GM18868 (cell line): Measurements from ENCODE around the gene UBE2H.
A peak's percentile ranks its signal among the peaks of the same experiment; 100 is the strongest.
"Not testable (repeated sequence)": the region's sequence is repeated elsewhere in the genome, so short reads cannot be mapped to it uniquely, and the experiment has no call there.

Experiments used
- ATAC-seq: cut with Tn5 transposase; IDR thresholded peaks from one replicate; pipeline ENCODE4 v1.9.1; 2021; ENCODE audit warnings: mild to moderate bottlenecking, moderate library complexity; ENCODE audit not compliant: unreplicated experiment

Gene UBE2H

DNA sequence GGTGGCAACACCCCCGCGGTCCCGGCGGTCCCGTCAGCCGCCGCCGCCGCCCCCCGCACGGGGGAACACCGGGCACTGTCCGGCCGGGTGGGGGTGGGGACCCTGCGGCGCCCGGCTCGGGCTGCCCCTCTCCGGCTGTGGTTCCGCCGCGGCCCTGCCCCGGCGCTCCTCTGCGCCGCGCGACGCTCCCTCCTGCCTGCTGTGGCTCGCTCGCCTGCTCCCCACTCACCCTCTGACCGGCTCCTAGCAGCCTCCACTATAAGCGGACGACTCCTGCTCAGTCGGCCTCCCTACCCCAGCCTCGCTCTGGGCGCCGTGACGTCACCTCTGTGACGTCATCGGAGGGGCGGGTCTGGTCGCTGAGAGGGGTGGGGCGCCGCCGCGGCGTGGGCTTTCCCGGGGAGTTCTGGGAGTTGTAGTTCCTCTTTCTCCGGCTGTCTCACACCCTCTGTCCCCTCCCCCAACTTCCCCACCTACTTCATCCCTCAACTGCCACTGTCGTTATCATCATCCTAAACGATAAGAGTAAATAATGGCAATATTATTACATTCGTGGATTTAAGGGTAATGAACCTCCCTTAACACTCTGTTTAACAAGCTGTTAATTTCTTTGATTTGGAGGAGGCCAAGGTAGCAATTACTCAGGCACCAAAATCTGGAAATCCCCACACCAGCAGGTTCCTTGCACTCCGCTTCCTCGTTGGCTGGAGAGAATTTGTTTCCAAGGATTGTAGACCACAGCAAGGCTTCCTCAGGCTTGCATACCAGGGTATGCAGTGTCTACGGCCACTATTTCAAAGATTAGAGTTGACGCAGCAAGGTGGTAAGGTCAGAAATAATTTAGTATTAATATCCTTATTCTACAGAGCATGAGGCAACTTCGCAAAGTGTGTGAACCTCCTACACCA lies at the start of gene UBE2H:
Gene UBE2H (minus strand): TSS at position 308 of the 908 bp plus-strand sequence. CDS start 405 bp downstream, outside the sequence.
- peak; percentile 65 for ATAC-seq

- ATAC-seq = no peak
These were observed 45.7 kb upstream of the UBE2H start for GRCh38 chr7:129998446-129998845.

DNA sequence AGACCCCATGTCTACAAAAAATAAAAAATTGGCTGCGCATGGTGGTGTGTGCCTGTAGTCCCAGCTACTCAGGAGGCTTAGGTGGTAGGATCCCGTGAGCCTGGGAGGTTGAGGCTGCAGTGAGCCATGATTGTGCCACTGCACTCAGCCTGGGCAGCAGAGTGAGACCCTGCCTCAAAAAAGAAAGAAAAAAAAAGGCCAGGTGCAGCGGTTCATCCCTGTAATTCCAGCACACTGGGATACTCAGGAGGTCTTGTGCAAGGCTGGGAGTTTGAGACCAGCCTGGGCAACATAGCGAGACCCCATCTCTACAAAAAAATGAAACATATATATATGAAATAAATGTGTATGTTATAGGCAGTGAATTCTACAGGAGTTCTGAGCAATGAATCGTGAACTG lies 44.5 kb upstream of the UBE2H start:
- ATAC-seq = no peak

- ATAC-seq = no peak
These were observed 40.5 kb upstream of the UBE2H start for GRCh38 chr7:129993275-129993674.

- no peak for ATAC-seq
These were observed 37.8 kb upstream of the UBE2H start for GRCh38 chr7:129990403-129991192.

GRCh38 chr7:129989466-129989865 lies 36.7 kb upstream of the UBE2H start:
- peak; percentile 77 for ATAC-seq

DNA sequence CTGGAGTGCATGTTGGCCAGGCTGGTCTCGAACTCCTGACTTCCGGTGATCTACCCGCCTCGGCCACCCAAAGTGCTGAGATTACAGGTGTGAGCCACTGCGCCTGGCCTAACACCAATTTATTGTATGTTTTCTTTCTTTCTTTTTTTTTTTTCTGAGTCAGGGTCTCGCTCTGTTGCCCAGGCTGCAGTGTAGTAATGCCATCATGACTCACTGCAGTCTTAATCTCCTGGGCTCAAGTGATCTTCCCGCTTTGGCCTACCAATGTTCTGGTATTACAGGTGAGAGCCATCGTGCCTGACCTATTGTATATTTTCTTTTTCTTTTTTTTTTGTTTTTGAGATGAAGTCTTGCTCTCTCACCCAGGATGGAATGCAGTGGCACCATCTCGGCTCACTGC lies 33.8 kb upstream of the UBE2H start:
- ATAC-seq = no peak

- no peak for ATAC-seq
These were observed 27.9 kb upstream of the UBE2H start for GRCh38 chr7:129980667-129981066.

- no peak for ATAC-seq
These were observed 22.5 kb upstream of the UBE2H start for GRCh38 chr7:129975309-129975708.

GRCh38 chr7:129970816-129971215 lies 18.1 kb upstream of the UBE2H start:
- ATAC-seq = no peak

- no peak for ATAC-seq
These were observed 17.2 kb upstream of the UBE2H start for GRCh38 chr7:129969881-129970446.

DNA sequence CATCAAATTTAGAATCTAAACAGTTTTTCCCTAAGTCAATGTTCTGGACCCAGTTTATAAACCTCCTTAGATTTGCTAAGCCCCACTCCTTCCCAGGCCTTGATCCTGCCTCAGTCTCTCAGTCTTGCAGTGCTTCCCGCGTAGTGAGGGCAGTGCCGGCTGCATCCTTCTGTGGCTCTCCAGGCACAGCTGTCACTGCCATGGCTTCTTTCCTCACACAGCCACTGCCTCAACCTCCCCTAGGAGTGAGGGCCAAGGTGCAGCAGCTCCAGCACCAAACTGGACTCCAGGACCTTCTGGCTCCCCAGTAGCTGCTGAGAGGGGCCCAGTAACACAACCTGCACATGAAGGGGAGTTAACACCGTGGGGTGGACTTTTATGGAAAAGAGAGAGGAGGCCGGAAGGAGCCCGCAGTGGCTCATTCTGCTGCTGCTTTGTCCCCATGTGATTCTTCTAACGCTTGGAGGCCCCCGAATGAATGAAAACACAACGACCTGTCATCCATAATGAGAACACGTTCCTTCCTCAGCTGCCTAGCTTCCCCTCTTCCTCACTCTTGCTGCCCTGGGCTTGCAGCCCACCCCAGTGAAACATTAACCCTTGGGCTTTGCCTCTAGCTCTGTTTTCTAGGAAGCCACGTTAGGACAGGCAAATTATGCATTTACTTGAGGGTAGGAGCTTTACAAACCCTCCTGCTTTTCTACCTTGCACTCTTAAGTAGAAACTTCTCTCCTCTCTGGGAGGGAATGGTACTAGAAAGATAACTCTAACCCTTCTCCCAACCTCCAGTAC lies 16.0 kb upstream of the UBE2H start:
- ATAC-seq = no peak

DNA sequence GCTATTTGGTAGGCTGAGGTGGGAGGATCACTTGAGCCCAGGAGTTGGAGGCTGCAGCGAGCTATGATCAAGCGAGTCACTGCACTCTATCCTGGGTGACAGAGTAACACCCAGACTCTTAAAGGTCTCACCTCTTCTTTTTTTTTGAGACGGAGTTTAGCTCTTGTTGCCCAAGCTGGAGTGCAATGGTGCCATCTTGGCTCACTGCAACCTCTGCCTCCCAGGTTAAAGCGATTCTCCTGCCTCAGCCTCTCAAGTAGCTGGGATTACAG lies 7.4 kb upstream of the UBE2H start:
- not testable (repeated sequence) for ATAC-seq

DNA sequence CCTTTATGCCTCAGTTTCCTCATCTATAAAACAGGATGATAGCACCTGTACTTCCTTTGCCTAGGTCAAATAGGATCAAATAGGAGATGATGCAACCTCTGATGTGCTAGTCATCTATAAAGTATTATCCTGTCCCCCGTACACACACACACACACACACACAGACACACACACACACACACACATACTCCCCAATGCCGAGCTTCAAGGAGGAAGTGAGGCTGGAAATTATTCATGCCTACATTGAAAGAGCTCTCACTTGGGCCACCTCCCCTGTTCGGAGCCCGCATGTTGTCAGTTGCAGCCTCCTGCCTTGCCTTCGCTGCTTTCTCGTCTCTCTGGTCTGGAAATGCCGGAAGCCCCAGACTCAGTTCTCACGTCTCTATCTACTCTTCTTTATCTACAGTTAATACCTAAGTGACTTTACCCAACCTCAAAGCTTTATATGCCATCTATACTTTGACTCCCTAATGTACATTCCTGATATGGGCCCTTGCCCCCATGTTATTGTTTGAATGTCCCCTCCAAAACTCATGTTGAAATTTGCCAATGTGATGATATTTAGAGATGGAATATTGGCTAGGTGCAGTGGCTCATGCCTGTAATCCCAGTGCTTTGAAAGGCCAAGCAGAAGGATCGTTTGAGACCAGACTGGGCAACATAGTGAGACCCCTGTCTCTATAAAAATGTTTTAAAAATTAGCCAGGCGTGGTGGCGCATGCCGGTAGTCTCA lies 6.9 kb upstream of the UBE2H start:
- no peak for ATAC-seq

- no peak for ATAC-seq
These were observed 6.1 kb upstream of the UBE2H start for GRCh38 chr7:129958643-129959470.

- ATAC-seq = no peak
These were observed 3.3 kb upstream of the UBE2H start for GRCh38 chr7:129955993-129956543.

GRCh38 chr7:129952086-129952652 lies 591 bp downstream of the UBE2H start:
- peak; percentile 11 for ATAC-seq

DNA sequence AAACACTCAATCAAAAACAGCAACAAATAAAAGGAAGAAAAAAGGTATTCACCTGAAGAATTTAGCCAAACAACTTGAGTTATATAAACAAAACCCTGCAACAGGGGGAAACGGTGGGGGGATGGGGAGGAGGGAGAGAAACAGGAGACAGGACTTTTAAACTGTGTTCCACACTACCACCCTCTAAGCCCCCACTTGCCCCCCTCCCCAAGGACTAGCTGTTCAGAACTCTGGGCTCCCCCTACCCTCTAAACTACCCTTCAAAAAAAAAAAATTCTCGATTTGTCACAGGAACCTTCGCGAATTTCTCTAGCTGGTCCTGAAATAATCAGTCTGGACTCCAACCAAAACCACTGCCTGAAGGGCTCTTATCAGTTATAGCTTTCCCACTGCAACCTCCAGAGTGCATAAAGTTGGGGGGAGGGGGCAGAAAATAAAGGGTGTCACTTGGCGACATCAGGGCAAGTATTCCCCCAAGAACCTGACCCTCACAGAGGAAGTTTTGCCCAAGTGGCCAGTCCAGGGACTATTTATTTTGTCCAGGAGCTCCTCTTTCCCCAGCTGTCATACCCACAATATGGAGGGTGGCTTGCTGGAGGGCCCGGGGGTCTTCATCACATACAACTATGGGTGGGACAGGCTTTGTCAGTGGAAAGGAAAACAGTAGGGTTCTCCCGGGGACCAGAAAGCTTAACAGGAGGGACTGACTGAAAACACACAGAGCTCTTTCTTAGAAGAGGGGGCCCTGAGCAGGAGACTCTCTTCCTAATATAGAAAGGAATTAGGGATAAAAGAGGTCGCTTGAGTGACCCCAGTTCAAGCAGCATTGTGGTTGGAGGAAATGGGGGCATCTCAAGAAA lies 1.3 kb downstream of the UBE2H start:
- no peak for ATAC-seq
